Endothelial cell of umbilical vein (primary cell): ENCODE results near the gene WASF3. TPM values are rescaled to one million over a fixed set of nuclear protein-coding genes. Genes with fewer than 3 reads are reported as not detected.

Source experiments
- BruUV-seq: library from RNA; stranded (reverse); fragments of 400-500 nt; replicated peaks from 2 replicates; lab custom pipeline; 2021; lab: Mats Ljungman, UMichigan
- CTCF ChIA-PET: fragments of 300-600, 350-600 bp; sonication (Branson Sonifier 250); formaldehyde crosslinking; loops from one replicate; lab custom pipeline; 2021; ENCODE audit warnings: antibody characterized with exemption, inconsistent platforms; lab: Charles Lee
- POLR2A ChIA-PET: fragments of 300-600, 350-600 bp; sonication (Branson Sonifier 250); formaldehyde crosslinking; loops from one replicate; lab custom pipeline; 2021; ENCODE audit warnings: antibody characterized with exemption, inconsistent platforms; lab: Charles Lee
- DNase-seq: peaks from one replicate; pipeline ENCODE4 v3.0.0-alpha.2; 2011; ENCODE audit warnings: low read depth, low spot score
- FAIRE-seq: peaks from 2 replicates; lab custom pipeline; 2011; peaks lifted over from hg19 to GRCh38; lab: Jason Lieb, UNC
- H2AFZ ChIP-seq: 2 replicates; pipeline ENCODE4 v1.6.0; 2012; ENCODE audit warnings: low read depth, low read length, control low read depth, inconsistent platforms
- H3K27ac ChIP-seq: 2 replicates; pipeline ENCODE4 v1.5.1; 2011; ENCODE audit warnings: low read depth, mild to moderate bottlenecking, control low read depth, low read length, moderate library complexity; ENCODE audit not compliant: insufficient read depth
- H3K27me3 ChIP-seq, 2 experiments: 2 replicates each; pipeline versions ENCODE4 v1.6.0 to v1.6.1; 2011; ENCODE audit warnings: low read length in 2 of 2, mixed read lengths in 1 of 2; ENCODE audit not compliant: control insufficient read depth in 2 of 2, insufficient read depth in 2 of 2
- H3K36me3 ChIP-seq, 2 experiments: 2 replicates in 1 of 2; 3 replicates in 1 of 2; pipeline ENCODE4 v1.5.1; 2011; ENCODE audit warnings: low read length in 2 of 2, mild to moderate bottlenecking in 1 of 2, moderate library complexity in 1 of 2; ENCODE audit not compliant: control insufficient read depth in 2 of 2, insufficient read depth in 2 of 2; ENCODE audit errors: extremely low read depth in 1 of 2
- H3K4me1 ChIP-seq: 3 replicates; pipeline ENCODE4 v1.5.1; 2011; ENCODE audit warnings: mild to moderate bottlenecking, low read length; ENCODE audit not compliant: control insufficient read depth, insufficient read depth; ENCODE audit errors: extremely low read depth
- H3K4me2 ChIP-seq: 2 replicates; pipeline ENCODE4 v1.6.1; 2011; ENCODE audit warnings: low read length, control low read depth, mixed read lengths; ENCODE audit not compliant: insufficient read depth
- H3K4me3 ChIP-seq, 3 experiments: fragments of 200-600 bp in 1 of 3; sonication (generic), shearing (Covaris generic) in 1 of 3; replicated peaks in 1 of 3; 2 replicates each; pipeline ENCODE4 v1.5.1; 2011 to 2016; ENCODE audit warnings: control low read depth in 3 of 3, low read length in 3 of 3, mild to moderate bottlenecking in 2 of 3, inconsistent platforms in 1 of 3, low read depth in 1 of 3, moderate library complexity in 1 of 3; ENCODE audit not compliant: insufficient read depth in 1 of 3
- H3K79me2 ChIP-seq: 2 replicates; pipeline ENCODE4 v1.6.0; 2012; ENCODE audit warnings: low read length, inconsistent platforms; ENCODE audit not compliant: control insufficient read depth, insufficient read depth
- H3K9ac ChIP-seq: replicated peaks from 2 replicates; pipeline ENCODE3; 2011; ENCODE audit warnings: low read length, control low read depth; ENCODE audit not compliant: insufficient read depth; ENCODE audit errors: extremely low read depth
- H3K9me1 ChIP-seq: replicated peaks from 3 replicates; pipeline ENCODE4 v1.6.0; 2011; ENCODE audit warnings: mild to moderate bottlenecking, low read length; ENCODE audit not compliant: control insufficient read depth, insufficient read depth; ENCODE audit errors: extremely low read depth
- H3K9me3 ChIP-seq: replicated peaks from 2 replicates; pipeline ENCODE4 v1.5.1; 2012; ENCODE audit warnings: low read length, inconsistent platforms; ENCODE audit not compliant: control insufficient read depth, insufficient read depth
- H4K20me1 ChIP-seq: replicated peaks from 2 replicates; pipeline ENCODE3; 2011; ENCODE audit warnings: mild to moderate bottlenecking, low read length; ENCODE audit not compliant: control insufficient read depth, insufficient read depth; ENCODE audit errors: extremely low read depth
- EZH2 ChIP-seq: IDR thresholded peaks from 2 replicates; pipeline ENCODE4 v1.6.1; 2012; ENCODE audit warnings: borderline replicate concordance, low read depth, mild to moderate bottlenecking, moderate library complexity, low read length, inconsistent platforms; ENCODE audit not compliant: severe bottlenecking
- FOS ChIP-seq: IDR thresholded peaks from 2 replicates; pipeline ENCODE4 v1.6.1; 2011; ENCODE audit warnings: mild to moderate bottlenecking, low read length, moderate library complexity, borderline replicate concordance; ENCODE audit not compliant: insufficient read depth
- GATA2 ChIP-seq: IDR thresholded peaks from 2 replicates; pipeline ENCODE4 v1.7.0; 2011; ENCODE audit warnings: low read depth, mild to moderate bottlenecking, moderate library complexity, mixed read lengths, low read length; ENCODE audit not compliant: insufficient read length, insufficient read depth
- JUN ChIP-seq: IDR thresholded peaks from 2 replicates; pipeline ENCODE4 v1.6.1; 2011; ENCODE audit warnings: borderline replicate concordance, low read depth; ENCODE audit not compliant: insufficient read length, insufficient read depth
- MYC ChIP-seq: IDR thresholded peaks from one replicate; pipeline ENCODE4 v1.6.1; 2011; ENCODE audit warnings: mild to moderate bottlenecking, low read depth, low read length
- POLR2A ChIP-seq: IDR thresholded peaks from 2 replicates; pipeline ENCODE4 v1.6.1; 2012; ENCODE audit warnings: low read depth, mild to moderate bottlenecking, control low read depth, low read length
- POLR2AphosphoS5 ChIP-seq: IDR thresholded peaks from 2 replicates; pipeline ENCODE4 v1.6.1; 2012; ENCODE audit warnings: low read depth, mild to moderate bottlenecking, control low read depth, low read length, moderate library complexity; ENCODE audit not compliant: insufficient read depth
- dilution Hi-C: fragments of 300-500 bp; cut with MboI; formaldehyde crosslinking; loops from one replicate; pipeline ENCODE4 v1.15.0; 2019; ENCODE audit warnings: low sequenced_read_pairs; ENCODE audit not compliant: extremely low pct_ligation_motif_present
- intact Hi-C: fragments of 100-400 bp; cut with micrococcal nuclease; formaldehyde crosslinking; loops from one replicate; pipeline ENCODE4 v1.10.0; 2022
- polyA plus RNA-seq, 4 experiments: library from polyadenylated mRNA; depleted of rRNA in 3 of 4; stranded (reverse) in 3 of 4; unstranded in 1 of 4; fragments of >200 nt; gene quantifications; 2 replicates each; pipeline versions ENCODE4 v1.2.1 to v1.2.3, GENCODE V29; 2011 to 2012; ENCODE audit warnings: missing spikeins in 1 of 4
- total RNA-seq: library from RNA; stranded (reverse); gene quantifications from 2 replicates; pipeline ENCODE4 v1.2.3, GENCODE V29; 2021
- TF ChIP-seq, protein P1 (sequence below): IDR thresholded peaks from 2 replicates; pipeline ENCODE4 v1.6.1; 2011; ENCODE audit not compliant: insufficient read depth, insufficient read length
- TF ChIP-seq, protein P2 (sequence below), 2 donors: IDR thresholded peaks; 1 replicate in 1 of 2; 2 replicates in 1 of 2; pipeline ENCODE4 v1.5.1; 2011; ENCODE audit warnings: low read length in 2 of 2, mild to moderate bottlenecking in 2 of 2, moderate library complexity in 2 of 2, control low read depth in 1 of 2, inconsistent platforms in 1 of 2, low read depth in 1 of 2; ENCODE audit not compliant: insufficient read depth in 1 of 2; ENCODE audit errors: extremely low read depth in 1 of 2

WASF3 gene
- total and polyA plus RNA-seq, 2 donors (not counting 3 experiments of a cell fraction or from before 2014, with no cell fraction given) = 18.5 to 32.4 TPM

DNA sequence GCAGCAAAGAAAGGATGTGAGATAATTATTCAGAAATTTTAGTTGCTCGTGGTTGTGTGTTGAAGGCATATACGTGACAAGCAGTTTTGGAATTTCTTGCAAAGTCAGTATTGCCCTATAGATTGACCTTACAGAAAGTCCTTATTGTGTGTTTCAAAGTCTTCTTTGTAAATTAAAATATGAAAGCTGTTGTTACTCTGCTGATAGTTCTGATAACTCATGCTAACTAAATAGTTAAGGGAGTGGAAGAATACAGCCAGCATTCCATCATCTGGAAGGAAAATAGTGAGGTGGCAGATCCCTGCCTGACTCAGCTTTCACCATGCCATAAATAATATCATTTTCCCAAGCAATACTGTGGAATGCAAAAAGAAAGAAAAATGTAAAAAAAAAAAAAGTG is 27.2 kb downstream of the WASF3 start:
- H3K4me2 ChIP-seq = peak overlapping the region; percentile 81
- FAIRE-seq (peak; percentile 82), DNase-seq (peak; percentile 96)
- H3K9me3 ChIP-seq = no peaks in the 10 kb centered on the region
- H3K4me1 ChIP-seq = peaks cover 68% of the 10 kb centered on the region
- H2AFZ ChIP-seq = no peak overlapping the region
- ChIA-PET CTCF (interaction anchor here (0.6 to 2.5 kb wide), 8 partner anchors 17 to 686 kb away, joined by 3 to 9 read pairs (median 4); partner anchors contain the start of gene RASL11A), POLR2A (interaction anchor here (0.7 kb wide), 1 partner anchor 26 kb away, joined by 4 read pairs; no protein-coding TSS in a partner anchor)
- TF ChIP-seq FOS (peak; percentile 51), POLR2A (no peak), MYC (no peak), EZH2 (no peak), POLR2AphosphoS5 (no peak), JUN (peak; percentile 26), GATA2 (peak; percentile 48)
- TF ChIP-seq, protein P1, sequence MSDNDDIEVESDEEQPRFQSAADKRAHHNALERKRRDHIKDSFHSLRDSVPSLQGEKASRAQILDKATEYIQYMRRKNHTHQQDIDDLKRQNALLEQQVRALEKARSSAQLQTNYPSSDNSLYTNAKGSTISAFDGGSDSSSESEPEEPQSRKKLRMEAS = no peak
- TF ChIP-seq, protein P2, sequence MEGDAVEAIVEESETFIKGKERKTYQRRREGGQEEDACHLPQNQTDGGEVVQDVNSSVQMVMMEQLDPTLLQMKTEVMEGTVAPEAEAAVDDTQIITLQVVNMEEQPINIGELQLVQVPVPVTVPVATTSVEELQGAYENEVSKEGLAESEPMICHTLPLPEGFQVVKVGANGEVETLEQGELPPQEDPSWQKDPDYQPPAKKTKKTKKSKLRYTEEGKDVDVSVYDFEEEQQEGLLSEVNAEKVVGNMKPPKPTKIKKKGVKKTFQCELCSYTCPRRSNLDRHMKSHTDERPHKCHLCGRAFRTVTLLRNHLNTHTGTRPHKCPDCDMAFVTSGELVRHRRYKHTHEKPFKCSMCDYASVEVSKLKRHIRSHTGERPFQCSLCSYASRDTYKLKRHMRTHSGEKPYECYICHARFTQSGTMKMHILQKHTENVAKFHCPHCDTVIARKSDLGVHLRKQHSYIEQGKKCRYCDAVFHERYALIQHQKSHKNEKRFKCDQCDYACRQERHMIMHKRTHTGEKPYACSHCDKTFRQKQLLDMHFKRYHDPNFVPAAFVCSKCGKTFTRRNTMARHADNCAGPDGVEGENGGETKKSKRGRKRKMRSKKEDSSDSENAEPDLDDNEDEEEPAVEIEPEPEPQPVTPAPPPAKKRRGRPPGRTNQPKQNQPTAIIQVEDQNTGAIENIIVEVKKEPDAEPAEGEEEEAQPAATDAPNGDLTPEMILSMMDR (IDR thresholded peaks at IDR 0.05; ENCODE audit: extremely low read depth in 1 of 2, insufficient read depth in 1 of 2, low read depth in 1 of 2, low read length in 2 of 2) = no peak
- peak overlapping the region; percentile 35 for H3K9ac ChIP-seq
- intact Hi-C loops (loop anchor here (1.0 to 5.0 kb wide), 2 partner anchors 27 to 87 kb away; partner anchors contain the start of gene WASF3), dilution Hi-C loops (no loop called here)
- no TSS peak for BruUV-seq
- no peaks in the 10 kb centered on the region for H3K36me3 ChIP-seq
- H3K27ac ChIP-seq = peak overlapping the region; percentile 82
- H3K27me3 ChIP-seq = no peaks in the 10 kb centered on the region
- H3K79me2 ChIP-seq = peaks cover 65% of the 10 kb centered on the region
- H4K20me1 ChIP-seq = no peaks in the 10 kb centered on the region
- peak overlapping the region in 1 of 3 experiments; percentile 3 for H3K4me3 ChIP-seq
- no peaks in the 10 kb centered on the region for H3K9me1 ChIP-seq
